Caco-2 (cell line): ENCODE measurements around the gene ATF6B. TPM values are rescaled to one million over a fixed set of nuclear protein-coding genes. Genes with fewer than 3 reads are reported as not detected.

Experiments
- BruUV-seq: library from RNA; stranded (reverse); fragments of 400-500 nt; replicated peaks from 2 replicates; lab custom pipeline; 2021; lab: Mats Ljungman, UMichigan
- CTCF ChIA-PET: fragments of 300-600 bp; sonication (Branson Sonifier 250); formaldehyde crosslinking; loops from one replicate; lab custom pipeline; 2022; ENCODE audit warnings: antibody characterized with exemption; lab: Charles Lee
- POLR2A ChIA-PET: fragments of 300-600 bp; sonication (Branson Sonifier 250); formaldehyde crosslinking; loops from one replicate; lab custom pipeline; 2022; ENCODE audit warnings: antibody characterized with exemption; lab: Charles Lee
- DNase-seq, 2 experiments: peaks; one replicate each; pipeline versions ENCODE4 v3.0.0 to v3.0.0-alpha.2; 2020 to 2022
- H3K27me3 ChIP-seq: replicated peaks from 2 replicates; pipeline ENCODE4 v1.6.0; 2011; ENCODE audit warnings: low read length; ENCODE audit not compliant: control insufficient read depth, insufficient read depth
- H3K36me3 ChIP-seq: 2 replicates; pipeline ENCODE4 v1.5.1; 2011; ENCODE audit warnings: low read length; ENCODE audit not compliant: control insufficient read depth, insufficient read depth
- H3K4me1 ChIP-seq: fragments of 250-450 bp; sonication (Bioruptor Pico); 2 replicates; pipeline ENCODE4 v1.5.1; 2020; ENCODE audit warnings: mild to moderate bottlenecking
- H3K4me3 ChIP-seq: 2 replicates; pipeline ENCODE4 v1.5.1; 2011; ENCODE audit warnings: low read depth, mild to moderate bottlenecking, control low read depth, low read length
- H3K9me3 ChIP-seq: fragments of 250-450 bp; sonication (Bioruptor Pico); 2 replicates; pipeline ENCODE4 v1.5.1; 2020; ENCODE audit warnings: mild to moderate bottlenecking, moderate library complexity
- H3K27ac Mint-ChIP-seq: one replicate; pipeline ENCODE4 v1.8.0; 2022; ENCODE audit warnings: mixed read lengths; ENCODE audit not compliant: unreplicated experiment
- H3K27me3 Mint-ChIP-seq: one replicate; pipeline ENCODE4 v1.8.0; 2022; ENCODE audit warnings: mixed read lengths; ENCODE audit not compliant: insufficient read depth, unreplicated experiment
- H3K36me3 Mint-ChIP-seq: one replicate; pipeline ENCODE4 v1.8.0; 2022; ENCODE audit warnings: mild to moderate bottlenecking, mixed read lengths; ENCODE audit not compliant: insufficient read depth, unreplicated experiment
- H3K4me1 Mint-ChIP-seq: one replicate; pipeline ENCODE4 v1.8.0; 2022; ENCODE audit warnings: low read depth, mixed read lengths; ENCODE audit not compliant: unreplicated experiment
- H3K4me3 Mint-ChIP-seq: one replicate; pipeline ENCODE4 v1.8.0; 2022; ENCODE audit warnings: mild to moderate bottlenecking, moderate library complexity, mixed read lengths; ENCODE audit not compliant: unreplicated experiment
- H3K9me3 Mint-ChIP-seq: one replicate; pipeline ENCODE4 v1.8.0; 2022; ENCODE audit warnings: mixed read lengths; ENCODE audit not compliant: unreplicated experiment
- intact Hi-C: fragments of 100-400 bp; cut with micrococcal nuclease; formaldehyde crosslinking; loops from one replicate; pipeline ENCODE4 v1.10.0; 2022; ENCODE audit not compliant: unreplicated experiment
- total RNA-seq: library from RNA; stranded (reverse); gene quantifications from 2 replicates; pipeline ENCODE4 v1.2.3, GENCODE V29; 2022
- TF ChIP-seq, protein P1 (sequence below), 2 experiments: fragments of 200-600 bp in 1 of 2; IDR thresholded peaks; 1 replicate in 1 of 2; 2 replicates in 1 of 2; pipeline versions ENCODE4 v1.5.1 to v1.8.0; 2011 to 2022; ENCODE audit warnings: antibody characterized with exemption in 1 of 2, control low read depth in 1 of 2, inconsistent platforms in 1 of 2, low read depth in 1 of 2, low read length in 1 of 2, mild to moderate bottlenecking in 1 of 2, moderate library complexity in 1 of 2; ENCODE audit not compliant: insufficient read depth in 1 of 2, severe bottlenecking in 1 of 2, unreplicated experiment in 1 of 2

The ATF6B gene
- total RNA-seq, 1 experiment from 2014 or later = 64.9 TPM

GRCh38 chr6:32070814-32071543, 57.1 kb downstream of the ATF6B start:
- ChIA-PET POLR2A (no interaction called here), CTCF (no interaction called here)
- Mint-ChIP-seq H3K4me1 (no peaks in the 10 kb centered on the region), H3K27ac (no peak overlapping the region), H3K9me3 (no peaks in the 10 kb centered on the region), H3K36me3 (no peaks in the 10 kb centered on the region), H3K4me3 (no peak overlapping the region), H3K27me3 (no peaks in the 10 kb centered on the region)
- H3K4me3 ChIP-seq = no peak overlapping the region
- H3K36me3 ChIP-seq = no peaks in the 10 kb centered on the region
- BruUV-seq = no TSS peak
- no peak for DNase-seq
- H3K4me1 ChIP-seq = no peaks in the 10 kb centered on the region
- no peaks in the 10 kb centered on the region for H3K9me3 ChIP-seq
- intact Hi-C loops = no loop called here
- no peaks in the 10 kb centered on the region for H3K27me3 ChIP-seq
- TF ChIP-seq, protein P1, sequence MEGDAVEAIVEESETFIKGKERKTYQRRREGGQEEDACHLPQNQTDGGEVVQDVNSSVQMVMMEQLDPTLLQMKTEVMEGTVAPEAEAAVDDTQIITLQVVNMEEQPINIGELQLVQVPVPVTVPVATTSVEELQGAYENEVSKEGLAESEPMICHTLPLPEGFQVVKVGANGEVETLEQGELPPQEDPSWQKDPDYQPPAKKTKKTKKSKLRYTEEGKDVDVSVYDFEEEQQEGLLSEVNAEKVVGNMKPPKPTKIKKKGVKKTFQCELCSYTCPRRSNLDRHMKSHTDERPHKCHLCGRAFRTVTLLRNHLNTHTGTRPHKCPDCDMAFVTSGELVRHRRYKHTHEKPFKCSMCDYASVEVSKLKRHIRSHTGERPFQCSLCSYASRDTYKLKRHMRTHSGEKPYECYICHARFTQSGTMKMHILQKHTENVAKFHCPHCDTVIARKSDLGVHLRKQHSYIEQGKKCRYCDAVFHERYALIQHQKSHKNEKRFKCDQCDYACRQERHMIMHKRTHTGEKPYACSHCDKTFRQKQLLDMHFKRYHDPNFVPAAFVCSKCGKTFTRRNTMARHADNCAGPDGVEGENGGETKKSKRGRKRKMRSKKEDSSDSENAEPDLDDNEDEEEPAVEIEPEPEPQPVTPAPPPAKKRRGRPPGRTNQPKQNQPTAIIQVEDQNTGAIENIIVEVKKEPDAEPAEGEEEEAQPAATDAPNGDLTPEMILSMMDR (IDR thresholded peaks at IDR 0.05; ENCODE audit: insufficient read depth in 1 of 2, low read depth in 1 of 2, low read length in 1 of 2, severe bottlenecking in 1 of 2, unreplicated experiment in 1 of 2) = no peak

- CTCF ChIA-PET = no interaction called here
- no TSS peak for BruUV-seq
- TF ChIP-seq, protein P1 (IDR thresholded peaks at IDR 0.05; ENCODE audit: insufficient read depth in 1 of 2, low read depth in 1 of 2, low read length in 1 of 2, severe bottlenecking in 1 of 2, unreplicated experiment in 1 of 2) = no peak
These were observed 58.0 kb downstream of the ATF6B start for GRCh38 chr6:32069878-32070515.

GRCh38 chr6:32069460-32069859, 58.6 kb downstream of the ATF6B start:
- BruUV-seq = no TSS peak
- POLR2A ChIA-PET = no interaction called here
- intact Hi-C loops = no loop called here
- H3K27ac Mint-ChIP-seq = no peak overlapping the region
- TF ChIP-seq, protein P1 (IDR thresholded peaks at IDR 0.05; ENCODE audit: insufficient read depth in 1 of 2, low read depth in 1 of 2, low read length in 1 of 2, severe bottlenecking in 1 of 2, unreplicated experiment in 1 of 2) = no peak
- H3K9me3 Mint-ChIP-seq = no peaks in the 10 kb centered on the region
- no peaks in the 10 kb centered on the region for H3K27me3 ChIP-seq
- no peak overlapping the region for H3K4me3 ChIP-seq
- no peaks in the 10 kb centered on the region for H3K36me3 ChIP-seq
- CTCF ChIA-PET = no interaction called here
- H3K9me3 ChIP-seq = no peaks in the 10 kb centered on the region
- no peak for DNase-seq
- H3K4me3 Mint-ChIP-seq = no peak overlapping the region
- H3K4me1 ChIP-seq = no peaks in the 10 kb centered on the region
- H3K36me3 Mint-ChIP-seq = no peaks in the 10 kb centered on the region
- H3K4me1 Mint-ChIP-seq = no peaks in the 10 kb centered on the region
- H3K27me3 Mint-ChIP-seq = no peaks in the 10 kb centered on the region

More at GRCh38 chr6:32069878-32070515, 58.0 kb downstream of the ATF6B start:
- intact Hi-C loops = no loop called here
- H3K4me3 Mint-ChIP-seq = no peak overlapping the region
- DNase-seq = no peak
- no peaks in the 10 kb centered on the region for H3K36me3 Mint-ChIP-seq
- Histone ChIP-seq H3K36me3 (no peaks in the 10 kb centered on the region), H3K27me3 (no peaks in the 10 kb centered on the region), H3K4me1 (no peaks in the 10 kb centered on the region), H3K9me3 (no peaks in the 10 kb centered on the region), H3K4me3 (no peak overlapping the region)
- H3K9me3 Mint-ChIP-seq = no peaks in the 10 kb centered on the region
- POLR2A ChIA-PET = no interaction called here
- H3K27ac Mint-ChIP-seq = no peak overlapping the region
- no peaks in the 10 kb centered on the region for H3K27me3 Mint-ChIP-seq
- H3K4me1 Mint-ChIP-seq = no peaks in the 10 kb centered on the region
